Heart right ventricle (tissue), 16 donors: Measurements from ENCODE around the gene SPECC1. TPM values are rescaled to one million over a fixed set of nuclear protein-coding genes. Genes with fewer than 3 reads are reported as not detected.

Experiments
- ATAC-seq, 8 donors: fragments of 200-7000 bp; cut with Tn5 transposase; one replicate each; pipeline ENCODE4 v1.9.1; 2020; ENCODE audit warnings: mild to moderate bottlenecking in 8 of 8, moderate library complexity in 8 of 8, moderate number of reproducible peaks in 1 of 8
- DNase-seq, 2 donors: peaks; one replicate each; pipeline ENCODE4 v3.0.0-alpha.2; 2020
- H3K27ac ChIP-seq, 10 donors: fragments of 200-600 bp; sonication (generic) in 2 of 10; one replicate each; pipeline versions ENCODE4 v1.5.0 to v1.8.0; 2020 to 2022; ENCODE audit warnings: mild to moderate bottlenecking in 3 of 10
- H3K27me3 ChIP-seq, 7 donors: fragments of 200-600 bp; one replicate each; pipeline ENCODE4 v1.8.0; 2021 to 2022; ENCODE audit warnings: mild to moderate bottlenecking in 2 of 7
- H3K36me3 ChIP-seq, 9 donors: fragments of 200-600 bp; sonication (generic) in 1 of 9; one replicate each; pipeline versions ENCODE4 v1.5.0 to v1.8.0; 2020 to 2022; ENCODE audit warnings: mild to moderate bottlenecking in 2 of 9
- H3K4me1 ChIP-seq, 9 donors: fragments of 200-600 bp; sonication (generic) in 1 of 9; one replicate each; pipeline versions ENCODE4 v1.5.0 to v1.8.0; 2020 to 2022; ENCODE audit warnings: mild to moderate bottlenecking in 4 of 9
- H3K4me3 ChIP-seq, 10 donors: fragments of 200-600 bp; sonication (generic) in 2 of 10; one replicate each; pipeline versions ENCODE4 v1.5.0 to v1.8.0; 2020 to 2022; ENCODE audit warnings: mild to moderate bottlenecking in 7 of 10, moderate library complexity in 2 of 10
- H3K9me3 ChIP-seq, 11 donors: fragments of 200-600 bp in 10 of 11; sonication (generic) in 2 of 11; one replicate each; pipeline versions ENCODE4 v1.5.0 to v1.8.0; 2013 to 2022; ENCODE audit warnings: mild to moderate bottlenecking in 2 of 11, control low read depth in 1 of 11, moderate library complexity in 1 of 11
- WGBS, 2 donors: extraction: QIAGEN DNeasy Blood & Tissue Kit; methylation state at CpG; one replicate each; pipeline ENCODE4 v1.1.7; 2013; ENCODE audit warnings: inconsistent platforms in 1 of 2; 5-methylcytosine and 5-hydroxymethylcytosine counted together
- intact Hi-C, 10 donors: fragments of 100-400 bp; cut with DNase I; formaldehyde crosslinking; loops; one replicate each; pipeline versions ENCODE4 v1.11.1 to v1.14.2; 2022
- polyA plus RNA-seq, 2 donors: library from polyadenylated mRNA; stranded (reverse); fragments of 200-250 nt; gene quantifications; one replicate each; pipeline ENCODE4 v1.2.3, GENCODE V29; 2013
- total RNA-seq, 10 donors: library from RNA; stranded (reverse); fragmentation: NEBNext Ultra II Directional in 3 of 10; extraction: Animal tissue kit (Norgen Biotek cat#: 25700) in 3 of 10; gene quantifications; one replicate each; pipeline versions ENCODE4 v1.2.1 to v1.2.4, GENCODE V29; 2021 to 2023
- TF ChIP-seq, protein P1 (sequence below), 9 donors: fragments of 200-600 bp; sonication (generic) in 2 of 9; IDR thresholded peaks; one replicate each; pipeline versions ENCODE4 v1.5.0 to v1.8.0; 2021 to 2022; ENCODE audit warnings: antibody characterized with exemption in 9 of 9, mild to moderate bottlenecking in 5 of 9, moderate library complexity in 1 of 9
- donor health status: Arrhythmogenic right ventricular cardiomyopathy.
- donor health status: ischemic (EF 13 %, LVEDD 7.1; RV severe dilation, severe dysfunction).
- donor health status: healthy with polysubstance abuse.
- donor health status: DM: no; HTN: yes; CAD: no.
- donor health status: DM: no; HTN: no; CAD: no.
- donor health status: ischemic (EF 25% LVEDD 6.9; RV normal size, moderate dysfunction).
- donor health status: ischemic (EF 25% LVEDD 5.7; RV mildly dilated, moderate dysfunction).
- donor health status: healthy.
- donor health status: DM: yes; HTN: yes; CAD: no.
- donor health status: Ischemic cardiomyopathy.
- donor health status: ischemic (EF 35%, LVEDD 5.7; RV mildly dilated, moderate dysfunction).
- donor health status: nonischemic (EF 11% LVEDD 7.7; RV severe dilation, severe dysfunction).
- donor health status: DM: yes; HTN: yes; CAD: no.
- donor health status: PGD.
- donor health status: ischemic (EF 29% LVEDD 5.4; RV normal size, mild dysfunction).
- donor health status: nonischemic (EF 23%, LVEDD 6.1; RV moderate dilation, normal function).

The SPECC1 gene
- total and polyA plus RNA-seq, 12 donors = 2.9 to 15.2 (median 8.5) TPM

DNA sequence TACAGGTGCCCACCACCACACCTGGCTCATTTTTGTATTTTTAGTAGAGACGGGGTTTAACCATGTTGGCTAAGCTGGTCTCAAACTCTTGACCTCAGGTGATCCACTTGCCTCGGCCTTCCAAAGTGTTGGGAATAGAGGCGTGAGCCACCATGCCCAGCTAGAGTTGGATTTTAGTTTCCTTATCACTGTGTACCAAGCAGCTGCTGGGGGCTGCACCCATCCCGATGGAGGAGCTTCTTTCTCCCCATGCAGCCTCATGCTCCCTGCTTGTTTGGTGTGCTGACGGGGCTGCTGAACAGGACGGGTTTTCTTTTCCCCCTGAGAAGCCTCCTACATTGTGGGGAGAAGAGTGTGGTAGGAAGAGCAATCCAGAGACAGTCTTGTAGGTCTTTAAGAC lies 285.0 kb downstream of the SPECC1 start:
- intact Hi-C loops = no loop called here
- Histone ChIP-seq H3K27me3 (no peaks in the 10 kb centered on the region), H3K27ac (no peak overlapping the region), H3K36me3 (peaks cover 0 to 10% (median 0%) of the 10 kb centered on the region in 9 donors), H3K9me3 (no peaks in the 10 kb centered on the region), H3K4me1 (no peaks in the 10 kb centered on the region), H3K4me3 (no peak overlapping the region)
- TF ChIP-seq, protein P1, sequence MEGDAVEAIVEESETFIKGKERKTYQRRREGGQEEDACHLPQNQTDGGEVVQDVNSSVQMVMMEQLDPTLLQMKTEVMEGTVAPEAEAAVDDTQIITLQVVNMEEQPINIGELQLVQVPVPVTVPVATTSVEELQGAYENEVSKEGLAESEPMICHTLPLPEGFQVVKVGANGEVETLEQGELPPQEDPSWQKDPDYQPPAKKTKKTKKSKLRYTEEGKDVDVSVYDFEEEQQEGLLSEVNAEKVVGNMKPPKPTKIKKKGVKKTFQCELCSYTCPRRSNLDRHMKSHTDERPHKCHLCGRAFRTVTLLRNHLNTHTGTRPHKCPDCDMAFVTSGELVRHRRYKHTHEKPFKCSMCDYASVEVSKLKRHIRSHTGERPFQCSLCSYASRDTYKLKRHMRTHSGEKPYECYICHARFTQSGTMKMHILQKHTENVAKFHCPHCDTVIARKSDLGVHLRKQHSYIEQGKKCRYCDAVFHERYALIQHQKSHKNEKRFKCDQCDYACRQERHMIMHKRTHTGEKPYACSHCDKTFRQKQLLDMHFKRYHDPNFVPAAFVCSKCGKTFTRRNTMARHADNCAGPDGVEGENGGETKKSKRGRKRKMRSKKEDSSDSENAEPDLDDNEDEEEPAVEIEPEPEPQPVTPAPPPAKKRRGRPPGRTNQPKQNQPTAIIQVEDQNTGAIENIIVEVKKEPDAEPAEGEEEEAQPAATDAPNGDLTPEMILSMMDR (IDR thresholded peaks at IDR 0.05) = no peak
- WGBS, 2 donors = 94% methylated on average over 6 of the region's 6 CpGs
- DNase-seq (no peak), ATAC-seq (no peak)

DNA sequence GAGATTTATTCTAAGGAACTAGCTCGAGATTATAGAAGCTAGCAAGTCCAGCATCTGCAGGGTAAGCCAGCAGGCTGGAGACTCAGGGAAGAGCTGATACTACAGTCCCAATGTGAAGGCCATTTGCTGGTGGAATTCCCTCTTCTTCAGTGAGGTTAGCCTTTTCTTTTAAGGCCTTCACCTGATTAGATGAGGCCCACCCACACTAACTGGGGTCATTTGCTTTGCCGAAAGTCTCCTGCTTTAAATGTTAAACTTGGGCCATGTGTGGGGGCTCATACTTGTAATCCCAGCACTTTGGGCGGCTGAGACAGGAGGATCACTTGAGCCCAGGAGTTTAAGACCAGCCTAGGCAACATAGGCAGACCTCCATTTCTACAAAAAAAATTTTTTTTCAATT lies 289.9 kb downstream of the SPECC1 start:
- no peak for ATAC-seq
- Histone ChIP-seq H3K4me1 (no peaks in the 10 kb centered on the region), H3K4me3 (no peak overlapping the region), H3K36me3 (peaks cover 0 to 11% (median 0%) of the 10 kb centered on the region in 9 donors), H3K27me3 (no peaks in the 10 kb centered on the region), H3K27ac (no peak overlapping the region), H3K9me3 (no peaks in the 10 kb centered on the region)
- no peak for DNase-seq
- intact Hi-C loops = no loop called here
- 96 to 99% methylated on average over 3 of the region's 3 CpGs for WGBS, 2 donors
- TF ChIP-seq, protein P1 (IDR thresholded peaks at IDR 0.05) = no peak

DNA sequence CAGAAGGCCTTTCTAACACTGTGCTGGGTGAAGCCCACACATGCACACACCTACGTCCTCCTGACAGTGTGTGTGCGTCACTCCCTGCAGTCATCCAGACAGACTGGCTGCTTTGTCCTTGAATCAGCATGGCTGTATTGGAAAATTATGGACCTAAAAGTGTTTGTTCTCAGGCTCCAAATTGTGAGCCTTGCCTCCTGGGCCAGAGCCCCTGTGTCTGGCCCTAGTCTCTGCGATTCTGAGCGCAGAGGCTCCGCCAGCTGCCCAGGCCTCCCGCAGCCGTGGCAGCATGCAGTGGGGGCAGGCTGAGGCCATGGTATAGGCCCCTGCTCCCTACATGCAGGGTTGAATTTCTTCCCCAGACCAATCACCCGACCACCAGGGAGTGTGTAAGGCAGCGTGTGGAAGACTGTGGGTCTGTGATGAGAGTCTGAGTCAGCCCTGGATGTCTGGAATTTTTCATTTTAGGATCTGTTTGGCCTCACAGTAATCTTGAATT lies 291.3 kb downstream of the SPECC1 start:
- Histone ChIP-seq H3K36me3 (peaks cover 0 to 11% (median 0%) of the 10 kb centered on the region in 9 donors), H3K9me3 (peaks cover 0 to 10% (median 0%) of the 10 kb centered on the region in 11 donors), H3K27ac (peak overlapping the region in 3 of 10 donors; percentile 19 to 44 (median 36)), H3K27me3 (no peaks in the 10 kb centered on the region), H3K4me1 (no peaks in the 10 kb centered on the region), H3K4me3 (no peak overlapping the region)
- DNase-seq = no peak
- TF ChIP-seq, protein P1 (IDR thresholded peaks at IDR 0.05) = no peak
- 85 to 86% methylated on average over 9 of the region's 9 CpGs for WGBS, 2 donors
- ATAC-seq = peak in 1 of 8 donors; percentile 14
- intact Hi-C loops = no loop called here

DNA sequence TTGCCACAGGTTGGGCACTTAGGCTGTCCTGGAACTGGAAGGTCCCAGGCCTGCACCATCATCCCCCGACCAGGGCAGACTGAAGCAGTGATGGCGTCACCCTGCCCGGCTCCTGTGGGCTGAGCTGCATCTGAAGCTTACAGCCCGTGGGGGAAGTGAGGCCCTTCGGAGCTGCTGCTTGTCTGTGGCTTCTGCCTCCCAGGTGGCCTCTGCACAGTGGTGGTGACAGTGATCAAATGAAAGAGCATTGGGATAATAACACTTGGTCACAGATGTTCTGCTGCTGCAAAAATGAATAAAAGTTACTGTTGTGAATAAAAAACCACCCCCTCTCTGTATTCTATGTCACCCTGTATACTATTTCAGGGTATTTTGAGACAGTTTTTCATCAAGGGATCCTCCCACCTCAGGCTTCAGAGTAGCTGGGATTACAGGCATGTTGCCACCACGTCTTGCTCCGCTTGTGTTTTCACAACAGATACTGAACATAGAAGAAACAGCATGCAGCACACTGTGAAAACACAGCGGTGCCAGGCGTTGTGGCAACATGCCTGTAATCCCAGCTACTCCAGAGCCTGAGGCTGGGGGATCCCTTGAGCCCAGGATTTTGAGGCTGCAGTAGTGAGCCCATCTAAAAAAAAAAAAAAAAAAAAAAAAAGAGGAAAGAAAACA lies 293.2 kb downstream of the SPECC1 start:
- ATAC-seq = no peak
- intact Hi-C loops = no loop called here
- no peak overlapping the region for H3K27ac ChIP-seq

More for the DNA sequence above, 293.2 kb downstream of the SPECC1 start:
- no peak for DNase-seq
- no peak overlapping the region for H3K4me3 ChIP-seq
- peaks cover 0 to 29% (median 15%) of the 10 kb centered on the region in 11 donors for H3K9me3 ChIP-seq
- no peaks in the 10 kb centered on the region for H3K4me1 ChIP-seq
- WGBS, 2 donors = 82 to 84% methylated on average over 9 of the region's 9 CpGs
- no peaks in the 10 kb centered on the region for H3K27me3 ChIP-seq
- TF ChIP-seq, protein P1 (IDR thresholded peaks at IDR 0.05) = no peak
- peaks cover 0 to 25% (median 14%) of the 10 kb centered on the region in 9 donors for H3K36me3 ChIP-seq
